C1 segment of cervical spinal cord (tissue), 14 donors: Measurements from ENCODE around the gene GJD3.

ENCODE experiments used
- DNase-seq, 14 donors: peaks; one replicate each; lab custom pipeline; 2025; lab: John Stamatoyannopoulos, UW

GJD3 gene

DNA sequence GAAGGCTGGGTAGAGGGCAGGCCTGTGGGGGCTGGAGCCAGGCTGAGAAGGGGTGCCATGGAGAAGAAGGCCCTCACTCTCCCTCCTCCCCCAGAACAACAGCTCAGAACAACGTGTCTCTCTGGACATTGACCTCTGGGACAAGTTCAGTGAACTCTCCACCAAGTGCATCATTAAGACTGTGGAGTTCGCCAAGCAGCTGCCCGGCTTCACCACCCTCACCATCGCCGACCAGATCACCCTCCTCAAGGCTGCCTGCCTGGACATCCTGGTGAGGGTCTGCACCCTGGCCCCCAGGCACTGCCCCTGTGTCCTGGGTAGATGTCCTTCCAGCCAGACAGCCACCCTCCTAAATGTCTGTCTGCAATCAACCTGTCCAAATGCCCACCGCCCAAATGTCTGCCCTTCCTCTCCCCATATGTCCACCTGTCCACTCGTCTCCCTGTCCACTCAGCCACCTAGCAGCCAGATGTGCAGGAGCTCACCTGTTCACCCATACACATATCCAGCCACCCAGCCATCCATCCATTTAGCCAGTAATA is 12.2 kb downstream of the GJD3 start:
- no peak for DNase-seq

DNA sequence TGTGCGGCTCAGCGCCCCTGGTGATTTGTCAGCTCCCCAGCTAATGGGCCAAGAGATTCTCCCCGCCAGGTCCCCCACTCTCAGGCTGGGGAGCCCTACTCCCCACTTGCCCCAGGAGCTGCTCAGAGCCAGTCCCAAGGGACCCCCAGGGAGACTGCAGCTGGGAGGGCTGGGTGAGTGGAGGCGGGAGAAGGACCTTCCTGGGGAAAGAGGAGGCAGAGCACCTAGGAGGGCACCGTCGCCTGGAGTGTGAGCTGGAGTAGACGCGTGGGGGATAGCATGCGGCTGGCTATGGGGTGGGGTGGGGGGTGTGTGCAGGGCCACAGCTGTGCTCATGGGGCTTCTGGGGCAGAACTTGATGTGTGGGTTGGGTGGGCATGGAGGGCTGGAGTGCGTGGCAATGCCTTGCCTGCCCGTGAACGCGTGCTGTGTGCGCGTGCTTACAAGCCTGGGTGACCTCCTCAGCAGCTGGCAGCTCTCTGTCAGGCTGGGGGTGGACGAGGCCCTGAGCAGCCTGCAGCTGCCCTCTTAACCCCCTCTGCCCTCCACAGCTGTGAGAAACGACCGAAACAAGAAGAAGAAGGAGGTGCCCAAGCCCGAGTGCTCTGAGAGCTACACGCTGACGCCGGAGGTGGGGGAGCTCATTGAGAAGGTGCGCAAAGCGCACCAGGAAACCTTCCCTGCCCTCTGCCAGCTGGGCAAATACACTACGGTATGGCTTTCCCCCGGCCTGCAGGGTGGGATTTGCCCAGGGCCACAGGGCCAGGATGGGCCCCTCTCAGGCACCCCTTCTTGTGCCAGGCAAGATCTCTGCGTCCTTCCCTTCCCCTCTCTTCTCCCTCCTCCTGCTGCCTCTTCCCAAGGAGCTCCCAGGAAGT is 12.9 kb downstream of the GJD3 start:
- DNase-seq, result no peak

DNA sequence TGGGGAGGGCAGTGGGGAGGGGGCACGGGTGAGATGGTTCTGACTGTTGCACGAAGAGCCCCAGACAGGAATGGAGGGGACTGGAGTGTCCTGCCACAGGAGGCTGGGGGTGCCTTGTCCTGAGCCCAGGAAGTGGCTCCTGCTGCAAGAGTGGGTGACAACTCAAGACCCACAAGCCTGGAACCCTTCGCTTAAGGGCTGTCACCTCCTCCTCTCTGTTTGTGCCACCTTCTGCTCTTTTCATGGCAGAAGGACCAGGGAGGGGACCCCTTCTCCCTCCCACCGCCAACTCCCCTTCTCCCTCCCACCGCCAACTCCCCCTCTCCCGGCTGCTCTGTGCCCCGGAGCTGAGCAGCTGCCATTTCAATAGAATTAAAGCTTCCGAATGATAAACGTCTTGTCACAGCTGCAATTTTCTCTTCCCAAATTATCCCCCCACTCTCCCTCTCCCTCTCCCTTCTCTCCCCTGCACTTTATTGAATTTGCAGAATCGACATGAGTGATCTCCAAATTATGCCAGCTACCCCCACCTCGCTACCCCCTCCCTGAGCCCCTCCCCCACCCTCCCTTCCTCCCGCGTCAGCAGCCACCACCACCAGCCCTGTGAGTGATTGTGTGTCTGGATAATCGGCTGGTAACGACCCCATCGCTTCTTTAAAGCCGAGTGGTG is 13.7 kb downstream of the GJD3 start:
- no peak for DNase-seq

DNA sequence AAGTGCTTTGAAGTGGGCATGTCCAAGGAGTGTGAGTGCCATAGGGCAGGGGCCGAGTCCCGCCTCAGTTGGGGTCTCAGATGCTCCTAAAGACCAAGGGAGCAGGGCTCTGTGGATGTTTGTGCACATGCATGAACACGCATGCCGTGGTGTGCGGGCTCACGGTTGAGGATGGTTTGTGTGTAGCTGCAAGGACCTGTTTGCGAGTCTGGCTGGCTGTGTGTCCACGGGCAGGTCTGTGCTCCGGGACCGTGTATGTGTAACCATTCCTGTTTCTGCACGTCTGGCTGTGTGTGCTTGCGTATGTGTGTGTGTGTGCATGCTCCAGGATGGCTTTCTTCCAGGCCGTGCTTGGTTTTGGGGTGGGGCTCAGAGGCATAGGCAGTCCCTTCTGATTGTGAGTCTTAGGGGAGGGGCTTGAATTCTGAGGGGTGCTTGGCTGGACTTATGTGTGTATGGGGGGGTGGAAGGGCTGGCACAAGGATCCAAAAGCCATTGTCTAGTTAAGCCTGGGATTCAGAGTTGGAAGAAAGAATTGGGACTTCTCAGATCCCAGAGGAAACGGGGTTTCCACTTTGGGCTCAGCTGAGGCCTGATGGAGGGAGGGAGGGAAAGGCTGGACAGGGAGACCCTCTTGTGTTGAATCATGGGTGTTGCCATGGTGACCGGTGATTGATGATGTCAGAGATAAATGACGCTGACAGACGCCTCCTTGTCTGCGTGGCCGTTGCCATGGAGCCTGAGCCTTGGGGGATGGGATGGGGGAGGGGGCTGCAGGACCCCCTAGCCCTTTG is 14.4 kb downstream of the GJD3 start:
- no peak for DNase-seq

DNA sequence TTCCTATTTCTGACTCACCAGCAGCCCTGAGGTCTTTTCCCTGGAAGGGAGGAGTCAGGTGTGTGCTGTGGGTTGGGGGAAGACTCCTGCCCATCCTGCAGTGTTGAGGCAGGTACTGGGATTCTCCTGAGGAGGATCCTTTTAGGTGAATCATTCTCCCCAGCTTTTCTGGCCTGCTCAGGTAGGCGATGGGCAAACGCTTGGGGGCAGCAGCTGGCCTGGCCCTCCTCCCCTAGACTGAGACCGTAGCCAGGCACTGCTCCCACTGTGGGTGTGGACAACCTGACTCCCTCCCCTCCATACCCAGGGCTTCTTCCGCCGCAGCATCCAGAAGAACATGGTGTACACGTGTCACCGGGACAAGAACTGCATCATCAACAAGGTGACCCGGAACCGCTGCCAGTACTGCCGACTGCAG is 15.1 kb downstream of the GJD3 start:
- no peak for DNase-seq

DNA sequence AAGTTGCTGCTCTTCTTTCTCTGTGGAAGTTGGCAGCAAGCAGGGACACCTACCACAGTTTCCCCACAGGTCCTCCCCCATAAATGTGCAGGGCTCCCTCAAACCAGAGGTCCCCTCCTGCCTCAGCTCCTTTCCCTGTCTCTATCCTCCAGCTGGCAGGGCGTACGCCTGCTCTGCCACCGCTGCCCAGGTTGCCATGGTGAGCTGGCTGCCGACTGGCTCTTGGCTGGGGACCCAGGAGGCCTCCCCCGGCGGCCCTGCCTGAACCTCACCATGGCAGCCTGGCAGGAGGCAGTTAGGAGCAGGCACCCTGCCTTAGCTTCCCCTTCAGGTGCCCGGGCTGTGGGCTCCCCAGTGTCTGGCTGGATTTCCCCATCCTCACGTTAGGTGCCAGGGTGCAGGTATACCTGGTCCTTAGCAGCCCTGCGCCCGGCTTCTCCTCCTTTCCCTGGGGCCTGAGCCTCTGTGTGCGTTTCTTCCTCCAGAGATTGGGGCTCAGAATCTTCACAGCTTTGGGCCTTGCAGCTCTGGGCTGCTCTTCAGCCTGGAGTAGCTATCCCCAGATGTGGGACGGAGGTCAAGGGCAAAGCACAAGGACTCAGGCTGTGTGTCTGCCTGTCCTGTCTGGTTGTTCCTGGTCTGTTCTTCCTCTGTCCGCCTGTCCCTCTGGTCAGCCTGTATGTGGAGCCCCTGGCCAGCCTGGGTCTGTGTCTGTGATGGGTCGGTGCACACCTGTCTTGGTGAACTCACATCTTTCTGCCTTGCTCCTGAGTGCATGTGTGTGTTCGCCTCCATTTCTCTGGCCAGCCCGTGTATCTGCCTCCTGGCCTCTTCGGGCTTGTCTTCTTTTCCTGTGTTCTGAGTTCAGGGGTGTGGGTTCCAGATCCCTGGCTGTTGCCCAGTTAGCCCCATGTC is 15.7 kb downstream of the GJD3 start:
- DNase-seq, result peak in 10 of 14 donors; percentile 23 to 79 (median 56)

DNA sequence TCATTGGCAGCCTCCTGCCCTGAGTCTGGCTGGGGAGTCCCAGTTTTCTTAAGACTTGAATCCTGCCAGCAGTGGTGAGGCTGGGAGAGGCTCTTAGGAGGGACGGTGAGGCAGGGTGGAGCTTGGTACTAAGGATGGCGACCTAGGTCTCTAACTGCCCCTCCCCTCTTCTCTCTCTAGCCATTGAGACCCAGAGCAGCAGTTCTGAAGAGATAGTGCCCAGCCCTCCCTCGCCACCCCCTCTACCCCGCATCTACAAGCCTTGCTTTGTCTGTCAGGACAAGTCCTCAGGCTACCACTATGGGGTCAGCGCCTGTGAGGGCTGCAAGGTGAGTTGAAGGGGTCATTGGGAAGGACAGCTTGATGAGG is 16.4 kb downstream of the GJD3 start:
- no peak for DNase-seq

DNA sequence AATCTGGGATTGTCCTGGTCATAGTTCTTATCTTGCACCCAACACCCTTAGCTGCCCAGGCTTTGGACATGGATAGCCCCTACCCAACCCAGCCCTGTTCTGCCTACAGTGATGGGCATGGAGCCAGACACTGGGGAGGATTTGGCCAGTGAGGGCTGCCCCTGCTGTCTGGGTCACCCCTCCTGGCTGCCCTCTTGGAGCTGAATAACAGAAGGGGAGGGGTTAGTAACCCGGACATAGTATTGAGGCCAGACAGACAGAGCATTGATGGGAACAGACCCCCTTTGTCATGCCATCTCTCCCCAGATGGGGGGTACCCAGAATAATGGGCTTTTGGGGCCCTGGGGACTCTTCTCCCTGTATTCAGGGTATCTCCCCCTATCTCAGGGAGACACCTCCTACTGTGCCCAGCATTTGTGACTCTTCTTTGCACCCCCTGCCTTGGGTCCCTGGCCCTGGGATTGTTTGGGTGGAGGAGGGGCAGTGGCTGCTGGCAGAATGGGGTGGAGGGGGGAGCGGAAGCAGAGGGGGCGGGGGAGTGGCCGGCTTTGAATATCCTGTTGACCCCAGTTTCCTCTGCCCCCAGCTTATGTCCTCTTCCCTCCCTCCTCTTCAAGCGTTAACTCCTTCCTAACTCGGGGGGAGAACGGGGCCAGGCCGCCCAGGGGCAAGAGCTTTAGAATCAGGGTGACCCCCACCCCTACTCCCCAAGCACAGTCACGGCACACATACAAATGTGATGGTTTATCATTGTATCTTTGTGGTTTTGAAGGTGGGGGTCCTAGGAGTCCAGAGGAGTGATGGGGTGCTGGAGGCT is 17.0 kb downstream of the GJD3 start:
- DNase-seq, result peak in 6 of 14 donors; percentile 38 to 65 (median 62)

DNA sequence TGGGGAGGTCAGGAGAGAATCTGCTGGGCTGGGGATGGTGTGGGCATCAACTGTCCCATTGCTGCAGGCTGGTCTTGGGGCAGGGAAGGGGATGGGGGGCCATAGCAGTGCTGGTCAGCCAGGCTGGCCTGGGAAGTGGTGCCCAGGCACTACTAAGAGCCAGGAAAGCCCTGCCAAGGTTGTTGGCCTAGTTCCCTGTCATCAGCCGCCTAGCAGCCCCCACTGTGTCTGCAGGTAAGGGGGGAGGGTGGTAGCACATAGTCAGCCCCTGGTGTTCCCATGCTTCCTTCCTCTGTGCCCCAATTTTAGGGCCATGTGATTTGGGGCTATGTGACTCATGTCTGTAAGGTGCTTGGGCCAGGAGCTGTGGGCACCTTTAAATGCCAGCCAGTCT is 17.8 kb downstream of the GJD3 start:
- peak in 2 of 14 donors; percentile 26 to 52 for DNase-seq

DNA sequence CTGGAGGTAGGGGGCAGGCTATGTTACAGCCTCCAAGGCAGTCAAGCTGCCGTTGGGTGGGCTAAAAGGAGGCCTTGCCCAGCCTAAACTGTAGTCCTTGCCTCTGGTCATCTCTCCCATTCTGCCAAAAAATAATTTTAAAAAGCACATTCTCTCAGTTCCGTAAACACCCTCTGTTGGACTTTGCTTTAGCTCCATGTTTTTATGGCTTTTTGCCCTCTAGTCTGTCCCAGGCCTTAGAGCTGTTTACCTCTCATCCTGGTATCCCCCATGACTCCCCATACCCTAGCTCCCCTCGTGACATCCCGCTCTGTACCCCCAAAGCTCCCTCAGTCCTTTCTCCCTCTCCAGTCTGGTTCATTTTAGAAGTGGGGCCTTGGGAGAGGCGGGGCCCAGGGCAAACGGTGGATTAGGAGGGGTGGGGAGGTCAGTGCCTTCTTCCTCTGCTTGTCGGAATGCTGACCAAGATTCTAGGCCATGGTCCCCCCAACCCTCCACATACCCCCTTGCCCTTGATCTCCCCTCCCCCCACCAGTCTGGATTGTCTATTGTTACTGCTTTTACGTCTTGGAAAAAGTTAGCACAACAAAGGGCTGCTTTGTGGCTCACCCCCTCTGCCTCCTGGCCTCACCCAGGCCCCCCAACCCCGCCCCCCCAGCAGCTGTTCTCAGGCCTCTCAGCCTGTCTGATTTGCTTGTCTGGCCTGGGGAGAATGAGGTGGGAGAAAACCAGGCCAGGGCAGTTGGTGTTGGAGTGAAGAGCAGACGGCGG is 18.4 kb downstream of the GJD3 start:
- DNase-seq, result peak in 1 of 14 donors; percentile 52

DNA sequence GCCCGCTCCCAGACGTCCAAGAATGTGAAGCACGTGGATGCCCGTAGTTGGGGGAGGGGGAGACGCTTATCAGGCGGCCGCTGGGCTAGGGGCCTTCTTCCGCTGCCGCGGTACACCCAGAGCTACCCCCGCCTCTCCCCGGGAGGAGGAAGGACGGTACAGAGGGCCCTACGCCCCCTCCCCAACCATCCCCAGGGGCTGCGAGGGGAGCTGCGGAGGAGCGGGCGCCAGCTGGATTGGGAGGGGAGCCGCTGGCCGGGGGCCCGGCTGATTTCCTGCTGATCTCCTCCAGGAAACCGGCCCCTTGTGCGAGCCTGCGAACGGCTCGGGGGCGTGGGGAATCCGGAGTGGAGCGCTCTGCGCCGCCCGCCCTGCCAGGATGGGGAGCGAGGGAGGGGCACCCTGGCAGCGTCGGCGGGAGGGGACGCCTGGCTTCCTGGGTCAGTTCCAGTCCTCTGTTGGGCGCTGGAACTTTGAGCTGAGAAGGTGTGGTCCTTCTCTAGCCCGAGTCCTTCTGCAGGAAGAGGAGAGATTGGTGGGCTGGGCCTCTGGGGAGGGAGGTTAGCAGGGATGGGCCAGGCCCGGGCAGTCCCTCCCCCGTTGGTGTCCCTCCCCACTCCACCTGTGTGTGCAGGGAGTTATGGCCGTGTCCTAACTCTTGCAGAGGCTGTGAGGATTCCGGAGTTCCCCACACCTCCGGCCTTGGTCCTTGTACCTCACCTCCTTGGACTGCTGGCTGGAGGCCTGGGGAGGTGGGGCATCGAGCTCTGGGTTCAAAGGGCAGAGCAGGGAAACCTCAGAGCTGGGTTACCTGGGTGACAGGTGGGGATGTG is 19.2 kb downstream of the GJD3 start:
- peak in 4 of 14 donors; percentile 15 to 36 (median 26) for DNase-seq

DNA sequence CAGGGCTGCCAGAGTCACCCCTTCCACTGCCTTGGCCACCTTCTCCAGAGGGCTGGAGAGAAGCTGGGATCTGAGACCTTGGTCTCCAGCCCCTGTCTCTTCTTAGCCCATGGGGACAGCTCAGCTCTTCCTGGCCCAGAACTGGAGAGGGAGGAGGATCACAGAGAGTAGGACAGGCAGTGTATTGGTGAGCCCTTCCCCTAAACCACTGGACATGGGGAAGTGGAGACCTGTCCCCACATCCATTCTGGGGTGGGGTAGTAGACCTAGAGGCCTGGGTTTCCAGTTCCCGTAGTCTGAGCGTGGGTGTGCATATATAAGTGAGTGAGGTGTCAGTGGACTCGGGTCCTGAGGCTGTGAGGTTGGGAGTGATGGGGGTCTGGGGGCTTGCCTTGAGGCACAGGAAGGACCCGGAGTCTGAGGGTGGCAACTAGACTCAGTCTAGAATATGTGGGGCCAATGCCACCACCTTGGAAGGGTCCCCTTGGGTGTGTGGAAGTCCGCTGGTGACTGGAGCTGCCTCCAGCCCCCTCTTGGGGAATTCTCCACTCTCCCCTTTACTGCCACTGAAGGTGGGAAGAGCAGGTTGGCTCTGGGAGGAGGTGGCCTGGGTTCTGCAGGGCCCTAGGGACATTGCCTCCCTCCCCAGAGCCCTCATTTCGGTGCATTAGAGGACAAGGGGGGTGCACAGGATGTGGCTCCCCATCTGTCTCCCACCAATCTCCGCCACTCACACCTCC is 19.9 kb downstream of the GJD3 start:
- no peak for DNase-seq

DNA sequence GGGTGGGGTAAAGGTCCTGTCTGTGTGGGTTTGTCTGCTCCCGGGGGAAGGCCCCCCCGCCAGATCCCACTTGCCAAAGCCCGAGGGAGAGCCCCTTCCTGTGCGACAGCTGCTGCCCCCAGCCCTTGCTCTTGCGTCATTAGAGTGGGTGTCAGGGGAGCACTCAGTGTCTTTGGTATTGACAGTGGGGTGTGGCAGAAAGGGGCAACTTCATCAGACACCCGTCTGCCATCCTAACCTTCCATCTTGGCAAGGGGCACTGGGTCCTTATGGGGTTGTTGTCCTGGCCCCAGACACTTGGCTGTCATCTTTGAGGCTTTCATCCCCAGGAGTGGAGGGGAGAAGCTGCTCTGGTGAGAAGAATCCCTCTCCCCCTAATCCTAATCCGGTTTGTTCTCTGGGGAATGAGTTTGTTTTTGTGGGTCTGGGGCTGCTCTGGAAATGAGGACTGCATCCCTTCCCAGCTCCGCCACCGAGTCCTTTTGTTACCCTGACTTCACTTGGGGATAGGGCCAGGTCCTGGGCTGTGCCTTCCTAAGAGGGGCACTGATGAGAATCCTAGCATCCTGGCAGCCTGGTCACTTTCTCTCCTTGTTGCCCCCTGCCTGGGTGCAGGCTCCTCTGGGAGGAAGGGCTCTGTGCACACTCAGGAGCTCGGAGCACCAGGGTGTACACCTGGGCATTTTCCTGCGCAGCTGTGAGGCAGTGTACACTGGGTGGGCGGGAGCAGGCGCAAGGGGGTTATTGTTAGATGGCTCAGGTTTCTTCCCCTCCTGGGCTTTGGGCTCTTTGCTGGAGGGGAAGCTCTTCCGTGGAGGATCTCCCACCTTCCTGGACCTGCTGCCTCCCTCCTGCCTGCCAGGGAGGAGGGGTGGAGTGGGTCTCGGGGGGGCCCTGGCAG is 21.1 kb downstream of the GJD3 start:
- no peak for DNase-seq

DNA sequence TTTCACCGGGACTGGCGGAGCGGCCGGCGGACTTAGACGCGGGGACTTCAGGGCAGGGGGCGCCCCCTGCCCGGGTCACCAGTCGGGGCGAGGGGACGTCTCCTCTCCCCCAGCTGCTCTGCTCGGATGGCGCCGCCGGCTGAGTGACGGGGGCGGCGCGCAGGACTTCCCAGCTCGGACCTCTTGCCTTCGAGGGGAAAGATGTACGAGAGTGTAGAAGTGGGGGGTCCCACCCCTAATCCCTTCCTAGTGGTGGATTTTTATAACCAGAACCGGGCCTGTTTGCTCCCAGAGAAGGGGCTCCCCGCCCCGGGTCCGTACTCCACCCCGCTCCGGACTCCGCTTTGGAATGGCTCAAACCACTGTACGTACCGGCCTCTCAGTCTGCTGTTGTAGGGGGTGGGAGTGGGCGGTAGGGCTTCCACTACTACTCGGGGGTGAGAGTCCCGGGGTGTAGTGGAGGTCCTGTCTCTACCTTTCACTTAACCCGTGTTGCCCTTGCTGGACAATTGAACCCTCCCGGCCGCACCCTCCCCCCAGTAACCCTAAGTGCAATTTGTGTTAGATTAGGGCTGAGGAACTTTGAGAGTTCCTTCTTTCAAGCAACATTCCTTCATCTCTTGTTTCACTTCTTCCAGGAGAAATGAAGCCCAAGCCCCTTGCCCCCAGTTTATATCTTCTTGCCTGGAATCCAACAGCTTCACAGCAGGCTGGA is 21.9 kb downstream of the GJD3 start:
- no peak for DNase-seq

DNA sequence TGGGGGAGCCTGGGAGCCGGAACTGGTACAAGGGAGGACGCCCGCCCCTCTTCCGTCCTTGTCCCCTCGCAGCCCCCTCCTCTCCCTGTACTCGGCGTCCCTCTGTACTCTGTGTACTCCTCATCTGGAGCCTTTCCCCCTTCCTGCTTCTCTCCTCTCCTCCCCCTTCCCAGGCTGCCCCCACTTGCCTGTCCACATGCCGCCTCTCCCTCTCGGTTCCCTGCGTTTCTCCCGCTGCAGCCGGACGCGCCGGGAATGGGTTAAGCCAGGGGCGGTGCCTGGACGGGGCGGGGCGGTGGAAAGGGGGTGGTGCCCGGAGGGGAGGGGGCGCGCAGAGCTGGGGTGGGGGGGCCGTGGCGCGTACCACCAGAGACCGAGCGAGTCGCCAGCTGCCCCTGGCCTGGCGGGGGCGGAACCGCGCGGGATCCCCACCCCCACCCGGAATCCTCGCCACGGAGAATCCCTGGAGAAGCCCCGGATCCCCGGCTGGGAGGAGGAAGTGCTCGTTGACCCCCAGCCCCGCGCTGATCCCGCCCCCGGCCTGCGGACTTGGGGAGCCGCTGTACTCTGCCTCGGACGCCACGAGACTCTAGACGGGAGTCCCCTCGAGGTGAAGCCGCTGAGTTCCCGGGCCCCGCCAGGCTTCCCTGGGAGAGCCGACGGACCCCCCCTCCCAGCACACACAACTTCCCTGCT is 22.6 kb downstream of the GJD3 start:
- peak in 9 of 14 donors; percentile 15 to 69 (median 43) for DNase-seq
